SK-N-SH (cell line): ENCODE data around the gene CCDC91. TPM values are rescaled to one million over a fixed set of nuclear protein-coding genes. Genes with fewer than 3 reads are reported as not detected.

Source experiments
- CTCF ChIA-PET: fragments of 300-600, 350-600 bp; formaldehyde crosslinking; extraction: SDS; loops from one replicate; lab custom pipeline; 2021; lab: Yijun Ruan, JAX
- POLR2A ChIA-PET: fragments of 350-600 bp; sonication (Branson Sonifier 250); formaldehyde crosslinking; extraction: SDS; loops from one replicate; lab custom pipeline; 2020; ENCODE audit warnings: antibody characterized with exemption, inconsistent platforms; lab: Yijun Ruan, JAX
- DNase-seq: peaks from one replicate; pipeline ENCODE4 v3.0.0; 2012
- H2AFZ ChIP-seq: fragments of 200-600 bp; sonication (generic); 2 replicates; pipeline ENCODE4 v1.8.1; 2016; ENCODE audit warnings: antibody characterized with exemption, mild to moderate bottlenecking, low read depth
- H3F3A ChIP-seq: fragments of 200-600 bp; sonication (generic); replicated peaks from 2 replicates; pipeline ENCODE3; 2016; ENCODE audit warnings: antibody characterized with exemption, mild to moderate bottlenecking; ENCODE audit not compliant: insufficient read depth
- H3K27ac ChIP-seq, 2 experiments: fragments of 200-500 bp in 1 of 2; fragments of 200-600 bp in 1 of 2; sonication (Bioruptor generic) in 1 of 2; sonication (generic), shearing (Covaris generic) in 1 of 2; 2 replicates each; pipeline versions ENCODE4 v1.5.1 to v1.6.1; 2014 to 2016; ENCODE audit warnings: low read depth in 2 of 2, inconsistent platforms in 1 of 2, low read length in 1 of 2, mild to moderate bottlenecking in 1 of 2, mixed read lengths in 1 of 2
- H3K27me3 ChIP-seq: fragments of 200-600 bp; sonication (generic), shearing (Covaris generic); 2 replicates; pipeline ENCODE4 v1.6.1; 2016; ENCODE audit warnings: mixed run types; ENCODE audit not compliant: insufficient read depth
- H3K36me3 ChIP-seq, 2 experiments: fragments of 200-500 bp in 1 of 2; fragments of 200-600 bp in 1 of 2; sonication (Bioruptor generic) in 1 of 2; sonication (generic) in 1 of 2; replicated peaks in 1 of 2; 2 replicates each; pipeline versions ENCODE3 to v1.5.1; 2014 to 2016; ENCODE audit warnings: low read length in 1 of 2, mild to moderate bottlenecking in 1 of 2; ENCODE audit not compliant: insufficient read depth in 2 of 2, control insufficient read depth in 1 of 2
- H3K4me1 ChIP-seq, 2 experiments: fragments of 200-500 bp in 1 of 2; fragments of 200-600 bp in 1 of 2; sonication (Bioruptor generic) in 1 of 2; sonication (generic), shearing (Covaris generic) in 1 of 2; 2 replicates each; pipeline versions ENCODE4 v1.5.1 to v1.6.1; 2014 to 2016; ENCODE audit warnings: low read depth in 1 of 2, low read length in 1 of 2, mixed run types in 1 of 2; ENCODE audit not compliant: insufficient read depth in 2 of 2, control insufficient read depth in 1 of 2
- H3K4me2 ChIP-seq: fragments of 200-600 bp; sonication (generic), shearing (Covaris generic); 2 replicates; pipeline ENCODE4 v1.6.1; 2017; ENCODE audit warnings: mixed run types
- H3K4me3 ChIP-seq, 2 experiments: fragments of 200-500 bp in 1 of 2; fragments of 200-600 bp in 1 of 2; sonication (Bioruptor generic) in 1 of 2; sonication (generic), shearing (Covaris generic) in 1 of 2; 2 replicates each; pipeline versions ENCODE4 v1.5.1 to v1.8.1; 2014 to 2016; ENCODE audit warnings: low read depth in 2 of 2, inconsistent platforms in 1 of 2, low read length in 1 of 2, mild to moderate bottlenecking in 1 of 2, mixed read lengths in 1 of 2, moderate library complexity in 1 of 2
- H3K79me2 ChIP-seq: fragments of 200-600 bp; sonication (generic); 2 replicates; pipeline ENCODE4 v1.8.1; 2017; ENCODE audit warnings: mild to moderate bottlenecking; ENCODE audit not compliant: insufficient read depth
- H3K9ac ChIP-seq: fragments of 200-600 bp; sonication (generic); 2 replicates; pipeline ENCODE4 v1.6.1; 2017; ENCODE audit warnings: mixed run types
- H3K9me2 ChIP-seq: fragments of 200-600 bp; sonication (generic); 2 replicates; pipeline ENCODE4 v1.6.1; 2017; ENCODE audit warnings: mixed run types
- H3K9me3 ChIP-seq: fragments of 200-600 bp; sonication (generic); 2 replicates; pipeline ENCODE4 v1.6.1; 2017; ENCODE audit warnings: mixed run types, mild to moderate bottlenecking, moderate library complexity
- H4K20me1 ChIP-seq: fragments of 200-600 bp; sonication (generic); 2 replicates; pipeline ENCODE4 v1.6.1; 2017; ENCODE audit warnings: mild to moderate bottlenecking, mixed run types; ENCODE audit not compliant: insufficient read depth
- CHD2 ChIP-seq: fragments of 150-350 bp; IDR thresholded peaks from 2 replicates; pipeline ENCODE4 v1.6.1; 2018; ENCODE audit warnings: low read length; ENCODE audit not compliant: partially characterized antibody
- CTCF ChIP-seq: fragments of 200-600 bp; sonication (generic); IDR thresholded peaks from 2 replicates; pipeline ENCODE4 v1.6.1; 2017; ENCODE audit warnings: antibody characterized with exemption, mild to moderate bottlenecking, moderate library complexity
- ELF1 ChIP-seq: IDR thresholded peaks from 2 replicates; pipeline ENCODE4 v1.4.0; 2012
- EZH2phosphoT487 ChIP-seq: fragments of 200-600 bp; sonication (generic); IDR thresholded peaks from 2 replicates; pipeline ENCODE4 v1.6.1; 2017; ENCODE audit warnings: low read depth, mixed run types, mild to moderate bottlenecking, antibody characterized with exemption, moderate library complexity, borderline replicate concordance
- FOSL2 ChIP-seq: IDR thresholded peaks from 2 replicates; pipeline ENCODE4 v1.4.0; 2012; ENCODE audit warnings: low read depth, mild to moderate bottlenecking, moderate library complexity, borderline replicate concordance
- FOXM1 ChIP-seq: IDR thresholded peaks from 2 replicates; pipeline ENCODE4 v1.4.0; 2012; ENCODE audit warnings: low read depth, mild to moderate bottlenecking
- JUND ChIP-seq: IDR thresholded peaks from 2 replicates; pipeline ENCODE4 v1.4.0; 2012
- MXI1 ChIP-seq: IDR thresholded peaks from 2 replicates; pipeline ENCODE4 v1.6.1; 2012; ENCODE audit warnings: mild to moderate bottlenecking, low read depth, low read length, improper control_type of control experiment
- NFIC ChIP-seq: IDR thresholded peaks from 2 replicates; pipeline ENCODE4 v1.4.0; 2012; ENCODE audit warnings: borderline replicate concordance
- RAD21 ChIP-seq: IDR thresholded peaks from 2 replicates; pipeline ENCODE4 v1.6.1; 2012; ENCODE audit warnings: mild to moderate bottlenecking, low read length
- RCOR1 ChIP-seq: fragments of 150-350 bp; IDR thresholded peaks from 2 replicates; pipeline ENCODE4 v1.6.1; 2017; ENCODE audit warnings: antibody characterized with exemption, low read length
- REST ChIP-seq: IDR thresholded peaks from 2 replicates; pipeline ENCODE4 v1.6.1; 2012; ENCODE audit warnings: mild to moderate bottlenecking, low read depth, low read length, moderate library complexity
- SIN3A ChIP-seq: IDR thresholded peaks from 2 replicates; pipeline ENCODE4 v1.6.1; 2012; ENCODE audit warnings: low read depth, mild to moderate bottlenecking, low read length, moderate library complexity, borderline replicate concordance
- SMC3 ChIP-seq: IDR thresholded peaks from 2 replicates; pipeline ENCODE4 v1.6.1; 2012; ENCODE audit warnings: low read depth, low read length, improper control_type of control experiment
- TEAD4 ChIP-seq: IDR thresholded peaks from 2 replicates; pipeline ENCODE4 v1.4.0; 2012; ENCODE audit warnings: mild to moderate bottlenecking, borderline replicate concordance; ENCODE audit not compliant: insufficient read depth
- USF2 ChIP-seq: fragments of 150-350 bp; IDR thresholded peaks from 2 replicates; pipeline ENCODE4 v1.6.1; 2017; ENCODE audit warnings: antibody characterized with exemption, low read length, low read depth, borderline replicate concordance
- YY1 ChIP-seq: IDR thresholded peaks from 2 replicates; pipeline ENCODE4 v1.4.0; 2012; ENCODE audit warnings: low read depth, mild to moderate bottlenecking
- WGBS: methylation state at CpG from one replicate; pipeline ENCODE4 v1.1.6; 2017; ENCODE audit warnings: low lambda C conversion rate; 5-methylcytosine and 5-hydroxymethylcytosine counted together
- polyA plus RNA-seq, 3 experiments: library from polyadenylated mRNA; depleted of rRNA; stranded (reverse); fragments of >200 nt; gene quantifications; 2 replicates each; pipeline ENCODE4 v1.2.3, GENCODE V29; 2012
- TF ChIP-seq, protein P1 (sequence below): IDR thresholded peaks from 2 replicates; pipeline ENCODE4 v1.4.0; 2012; ENCODE audit warnings: low read depth, borderline replicate concordance
- TF ChIP-seq, protein P2 (sequence below): IDR thresholded peaks from 2 replicates; pipeline ENCODE4 v1.4.0; 2012; ENCODE audit warnings: low read depth, borderline replicate concordance

Gene CCDC91
- polyA plus RNA-seq, 1 of the 3 experiments (the other 2 are of a cell fraction): 13.0 TPM

- no peak for TF ChIP-seq REST
- peak; percentile 11; the same call in 1 of the 2 replicates for TF ChIP-seq NFIC
- TF ChIP-seq FOXM1: no peak
- TF ChIP-seq, protein P1, sequence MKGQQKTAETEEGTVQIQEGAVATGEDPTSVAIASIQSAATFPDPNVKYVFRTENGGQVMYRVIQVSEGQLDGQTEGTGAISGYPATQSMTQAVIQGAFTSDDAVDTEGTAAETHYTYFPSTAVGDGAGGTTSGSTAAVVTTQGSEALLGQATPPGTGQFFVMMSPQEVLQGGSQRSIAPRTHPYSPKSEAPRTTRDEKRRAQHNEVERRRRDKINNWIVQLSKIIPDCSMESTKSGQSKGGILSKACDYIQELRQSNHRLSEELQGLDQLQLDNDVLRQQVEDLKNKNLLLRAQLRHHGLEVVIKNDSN: no peak
- no peak; the same call in 1 of the 2 replicates for TF ChIP-seq RCOR1
- TF ChIP-seq SMC3: peak; percentile 88
- TF ChIP-seq EZH2phosphoT487: no peak
- no peak for TF ChIP-seq CHD2
- no peak for TF ChIP-seq JUND
- TF ChIP-seq ELF1: peak; percentile 39; the same call in 1 of the 2 replicates
These were observed 17.7 kb upstream of the CCDC91 start (continued) for GRCh38 chr12:28172434-28173030.

DNA sequence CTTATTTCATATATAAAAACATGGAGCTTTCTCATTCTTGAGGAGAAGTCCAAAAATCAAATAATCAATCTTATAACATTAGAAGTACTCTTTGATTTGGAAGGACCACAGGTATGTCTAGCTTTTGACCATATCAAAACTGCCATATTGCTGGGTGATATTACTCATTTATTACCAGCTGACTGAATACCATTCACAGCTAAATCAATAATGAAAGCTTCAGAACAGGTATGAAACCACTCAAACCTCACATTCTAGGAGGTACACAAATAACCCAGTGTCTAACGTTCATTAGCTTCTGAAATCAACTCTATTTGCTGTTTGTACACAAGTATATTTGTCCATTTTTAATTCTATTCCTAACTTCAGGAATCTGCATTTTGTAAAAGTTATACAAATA, 16.8 kb upstream of the CCDC91 start:
- no peak overlapping the region for H3K27ac ChIP-seq
- no peaks in the 10 kb centered on the region for H3K9me3 ChIP-seq
- H3K4me2 ChIP-seq: no peak overlapping the region
- H2AFZ ChIP-seq: no peak overlapping the region
- no peak overlapping the region for H3K9ac ChIP-seq
- TF ChIP-seq CTCF: no peak
- no peak for TF ChIP-seq USF2
- no peak for TF ChIP-seq MXI1
- no peak for TF ChIP-seq FOSL2
- TF ChIP-seq, protein P2, sequence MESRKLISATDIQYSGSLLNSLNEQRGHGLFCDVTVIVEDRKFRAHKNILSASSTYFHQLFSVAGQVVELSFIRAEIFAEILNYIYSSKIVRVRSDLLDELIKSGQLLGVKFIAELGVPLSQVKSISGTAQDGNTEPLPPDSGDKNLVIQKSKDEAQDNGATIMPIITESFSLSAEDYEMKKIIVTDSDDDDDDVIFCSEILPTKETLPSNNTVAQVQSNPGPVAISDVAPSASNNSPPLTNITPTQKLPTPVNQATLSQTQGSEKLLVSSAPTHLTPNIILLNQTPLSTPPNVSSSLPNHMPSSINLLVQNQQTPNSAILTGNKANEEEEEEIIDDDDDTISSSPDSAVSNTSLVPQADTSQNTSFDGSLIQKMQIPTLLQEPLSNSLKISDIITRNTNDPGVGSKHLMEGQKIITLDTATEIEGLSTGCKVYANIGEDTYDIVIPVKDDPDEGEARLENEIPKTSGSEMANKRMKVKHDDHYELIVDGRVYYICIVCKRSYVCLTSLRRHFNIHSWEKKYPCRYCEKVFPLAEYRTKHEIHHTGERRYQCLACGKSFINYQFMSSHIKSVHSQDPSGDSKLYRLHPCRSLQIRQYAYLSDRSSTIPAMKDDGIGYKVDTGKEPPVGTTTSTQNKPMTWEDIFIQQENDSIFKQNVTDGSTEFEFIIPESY: no peak
- TF ChIP-seq RAD21: no peak
- TF ChIP-seq YY1: no peak
- no peak for TF ChIP-seq TEAD4
- no peak for TF ChIP-seq SIN3A
- no peak for TF ChIP-seq JUND
- DNase-seq: no peak
- H3K4me3 ChIP-seq: no peak overlapping the region
- H3K9me2 ChIP-seq: no peaks in the 10 kb centered on the region
- POLR2A ChIA-PET: no interaction called here
- H3K4me1 ChIP-seq: no peaks in the 10 kb centered on the region; a peak in 1 of 4 replicates
- no peaks in the 10 kb centered on the region for H3F3A ChIP-seq
- 82% methylated on average over 1 of the region's 1 CpG for WGBS
- no peaks in the 10 kb centered on the region for H4K20me1 ChIP-seq
- no peaks in the 10 kb centered on the region for H3K27me3 ChIP-seq
- H3K36me3 ChIP-seq: no peaks in the 10 kb centered on the region
- no peaks in the 10 kb centered on the region for H3K79me2 ChIP-seq
- CTCF ChIA-PET: interaction anchor here (1.5 kb wide), 1 partner anchor 204 kb away, joined by 4 read pairs; no protein-coding TSS in a partner anchor
